ENCODE measurements around the gene CERS2. TPM values are rescaled to one million over a fixed set of nuclear protein-coding genes. Genes with fewer than 3 reads are reported as not detected.

The CERS2 gene
- total and polyA plus RNA-seq, 8 donors: 75.0 to 155 (median 106) TPM

GRCh38 chr1:151002611-151003010 lies 28.0 kb upstream of the CERS2 start:
- Histone ChIP-seq H3K4me3 (peak overlapping the region in 1 of 4 donors; percentile 67), H3K36me3 (peaks cover 0 to 44% (median 20%) of the 10 kb centered on the region in 3 donors), H3K4me1 (peaks cover 8 to 29% (median 8%) of the 10 kb centered on the region in 3 donors), H3K9me3 (no peaks in the 10 kb centered on the region), H3K27ac (peak overlapping the region in 1 of 4 donors; percentile 11), H3K27me3 (no peaks in the 10 kb centered on the region)
- FAIRE-seq (no peak), ATAC-seq (no peak), DNase-seq (no peak)
- TF ChIP-seq, protein P1, sequence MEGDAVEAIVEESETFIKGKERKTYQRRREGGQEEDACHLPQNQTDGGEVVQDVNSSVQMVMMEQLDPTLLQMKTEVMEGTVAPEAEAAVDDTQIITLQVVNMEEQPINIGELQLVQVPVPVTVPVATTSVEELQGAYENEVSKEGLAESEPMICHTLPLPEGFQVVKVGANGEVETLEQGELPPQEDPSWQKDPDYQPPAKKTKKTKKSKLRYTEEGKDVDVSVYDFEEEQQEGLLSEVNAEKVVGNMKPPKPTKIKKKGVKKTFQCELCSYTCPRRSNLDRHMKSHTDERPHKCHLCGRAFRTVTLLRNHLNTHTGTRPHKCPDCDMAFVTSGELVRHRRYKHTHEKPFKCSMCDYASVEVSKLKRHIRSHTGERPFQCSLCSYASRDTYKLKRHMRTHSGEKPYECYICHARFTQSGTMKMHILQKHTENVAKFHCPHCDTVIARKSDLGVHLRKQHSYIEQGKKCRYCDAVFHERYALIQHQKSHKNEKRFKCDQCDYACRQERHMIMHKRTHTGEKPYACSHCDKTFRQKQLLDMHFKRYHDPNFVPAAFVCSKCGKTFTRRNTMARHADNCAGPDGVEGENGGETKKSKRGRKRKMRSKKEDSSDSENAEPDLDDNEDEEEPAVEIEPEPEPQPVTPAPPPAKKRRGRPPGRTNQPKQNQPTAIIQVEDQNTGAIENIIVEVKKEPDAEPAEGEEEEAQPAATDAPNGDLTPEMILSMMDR (IDR thresholded peaks at IDR 0.05): no peak
- intact Hi-C loops (cut with DNase I): no loop called here
- 10 to 15% methylated on average over 2 of the region's 2 CpGs for WGBS, 2 donors

DNA sequence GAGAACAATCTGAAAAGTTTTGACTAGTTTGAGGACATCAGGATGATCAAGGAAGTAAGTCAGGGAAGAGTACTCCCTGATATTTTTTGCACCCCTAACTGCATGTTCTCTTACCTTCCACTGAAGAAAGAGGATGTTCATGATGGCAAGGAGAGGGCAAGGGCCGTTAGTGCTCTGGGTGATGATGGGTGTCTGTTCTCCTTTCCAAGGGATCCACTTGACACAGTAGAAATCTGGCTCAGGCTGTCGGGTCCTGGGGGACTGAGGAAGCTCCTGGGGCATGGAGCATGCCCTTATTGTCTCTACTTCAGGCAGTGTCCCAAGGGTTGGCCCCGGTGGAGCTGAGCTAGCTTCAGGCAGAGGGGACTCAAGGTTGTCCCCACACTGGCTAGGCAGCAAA lies 27.4 kb upstream of the CERS2 start:
- Histone ChIP-seq H3K9me3 (no peaks in the 10 kb centered on the region), H3K27ac (no peak overlapping the region), H3K4me1 (peaks cover 2 to 23% (median 3%) of the 10 kb centered on the region in 3 donors), H3K27me3 (no peaks in the 10 kb centered on the region), H3K4me3 (no peak overlapping the region), H3K36me3 (peaks cover 0 to 49% (median 26%) of the 10 kb centered on the region in 3 donors)
- FAIRE-seq: no peak
- DNase-seq: no peak
- intact Hi-C loops (cut with DNase I): no loop called here
- 65 to 77% methylated on average over 3 of the region's 3 CpGs for WGBS, 2 donors
- TF ChIP-seq, protein P1 (IDR thresholded peaks at IDR 0.05): no peak
- ATAC-seq: no peak

GRCh38 chr1:151001602-151002001 lies 27.0 kb upstream of the CERS2 start:
- 81 to 83% methylated on average over 4 of the region's 4 CpGs for WGBS, 2 donors
- no peaks in the 10 kb centered on the region for H3K9me3 ChIP-seq
- peaks cover 0 to 54% (median 26%) of the 10 kb centered on the region in 3 donors for H3K36me3 ChIP-seq
- no peak overlapping the region for H3K27ac ChIP-seq
- H3K4me1 ChIP-seq: peaks cover 0 to 21% (median 0%) of the 10 kb centered on the region in 3 donors
- H3K27me3 ChIP-seq: no peaks in the 10 kb centered on the region
- FAIRE-seq (no peak), ATAC-seq (no peak), DNase-seq (no peak)
- TF ChIP-seq, protein P1 (IDR thresholded peaks at IDR 0.05): no peak
- intact Hi-C loops (cut with DNase I): no loop called here
- no peak overlapping the region for H3K4me3 ChIP-seq

DNA sequence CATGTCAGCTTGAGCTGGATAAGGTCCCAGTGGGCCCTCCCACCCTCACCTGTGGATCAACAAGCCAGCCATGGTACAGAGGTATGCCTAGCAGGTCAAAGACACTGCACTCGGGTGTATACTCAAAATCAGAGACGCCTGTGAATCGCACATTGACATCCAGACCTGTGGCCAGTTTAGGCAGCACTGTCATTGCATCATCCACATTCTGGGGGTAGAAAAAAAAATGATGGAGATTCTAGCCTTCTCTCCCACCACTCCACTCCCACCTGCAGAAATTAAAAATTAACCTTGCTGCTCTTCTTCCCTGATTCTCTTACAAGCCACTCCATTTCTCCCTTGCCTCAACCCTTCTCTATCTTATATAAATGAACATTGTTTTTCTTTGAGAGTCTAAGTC lies 25.8 kb upstream of the CERS2 start:
- TF ChIP-seq, protein P1 (IDR thresholded peaks at IDR 0.05): no peak
- no peak for DNase-seq
- ATAC-seq: no peak
- Histone ChIP-seq H3K4me3 (no peak overlapping the region), H3K27ac (no peak overlapping the region), H3K9me3 (no peaks in the 10 kb centered on the region), H3K4me1 (peaks cover 0 to 21% (median 0%) of the 10 kb centered on the region in 3 donors), H3K27me3 (no peaks in the 10 kb centered on the region), H3K36me3 (peaks cover 0 to 57% (median 26%) of the 10 kb centered on the region in 3 donors)
- intact Hi-C loops (cut with DNase I): no loop called here
- 92 to 94% methylated on average over 3 of the region's 3 CpGs for WGBS, 2 donors
- no peak for FAIRE-seq

GRCh38 chr1:150999926-151000325 lies 25.3 kb upstream of the CERS2 start:
- no peaks in the 10 kb centered on the region for H3K9me3 ChIP-seq
- no peaks in the 10 kb centered on the region for H3K27me3 ChIP-seq
- no peak overlapping the region for H3K27ac ChIP-seq
- FAIRE-seq (no peak), DNase-seq (no peak), ATAC-seq (no peak)
- no peak overlapping the region for H3K4me3 ChIP-seq
- 85 to 90% methylated on average over 2 of the region's 2 CpGs for WGBS, 2 donors
- intact Hi-C loops (cut with DNase I): loop anchor here in 1 of 3 donors (10.0 kb wide), 1 partner anchor 185 kb away; no protein-coding TSS in a partner anchor
- TF ChIP-seq, protein P1 (IDR thresholded peaks at IDR 0.05): no peak
- peaks cover 0 to 21% (median 0%) of the 10 kb centered on the region in 3 donors for H3K4me1 ChIP-seq
- H3K36me3 ChIP-seq: peaks cover 0 to 57% (median 26%) of the 10 kb centered on the region in 3 donors

Measured in pancreas (tissue), 10 donors.